Heart left ventricle (tissue), 16 donors: ENCODE data around the gene BMP5. TPM values are rescaled to one million over a fixed set of nuclear protein-coding genes. Genes with fewer than 3 reads are reported as not detected.
A peak's percentile ranks its signal among the peaks of the same experiment; 100 is the strongest.

Experiments used
- ATAC-seq, 4 donors: fragments of 200-7000 bp; cut with Tn5 transposase; one replicate each; pipeline ENCODE4 v1.9.1; 2020 to 2022; ENCODE audit warnings: moderate library complexity in 4 of 4, mild to moderate bottlenecking in 3 of 4, moderate number of reproducible peaks in 1 of 4
- DNase-seq, 5 donors: peaks; one replicate each; pipeline ENCODE4 v3.0.0-alpha.2; 2020
- H3K27ac ChIP-seq, 12 donors: fragments of 200-600 bp; sonication (generic) in 4 of 12; one replicate each; pipeline versions ENCODE4 v1.5.0 to v1.8.0; 2016 to 2022; ENCODE audit warnings: mild to moderate bottlenecking in 2 of 12
- H3K27me3 ChIP-seq, 9 donors: fragments of 200-600 bp; sonication (generic) in 2 of 9; one replicate each; pipeline versions ENCODE4 v1.5.1 to v1.8.0; 2016 to 2022; ENCODE audit warnings: mild to moderate bottlenecking in 3 of 9
- H3K36me3 ChIP-seq, 9 donors: fragments of 200-600 bp; sonication (generic) in 2 of 9; one replicate each; pipeline versions ENCODE4 v1.5.0 to v1.8.0; 2018 to 2022; ENCODE audit warnings: mild to moderate bottlenecking in 2 of 9
- H3K4me1 ChIP-seq, 12 donors: fragments of 200-600 bp; sonication (generic) in 4 of 12; one replicate each; pipeline versions ENCODE4 v1.5.0 to v1.8.0; 2016 to 2022; ENCODE audit warnings: mild to moderate bottlenecking in 3 of 12
- H3K4me3 ChIP-seq, 12 donors: fragments of 200-600 bp; sonication (generic) in 4 of 12; one replicate each; pipeline versions ENCODE4 v1.5.0 to v1.8.0; 2017 to 2022; ENCODE audit warnings: mild to moderate bottlenecking in 9 of 12, moderate library complexity in 4 of 12
- H3K9me3 ChIP-seq, 12 donors: fragments of 200-600 bp; sonication (generic) in 4 of 12; one replicate each; pipeline versions ENCODE4 v1.5.0 to v1.8.0; 2016 to 2022; ENCODE audit warnings: mild to moderate bottlenecking in 1 of 12
- POLR2A ChIP-seq, 2 donors: fragments of 450-650 bp; IDR thresholded peaks; one replicate each; pipeline ENCODE4 v1.6.1; 2017; ENCODE audit warnings: antibody characterized with exemption in 2 of 2, mild to moderate bottlenecking in 2 of 2, moderate library complexity in 2 of 2
- WGBS, 4 donors: extraction: QIAGEN DNeasy Blood & Tissue Kit in 2 of 4; methylation state at CpG; one replicate each; pipeline versions ENCODE4 v1.1.5 to v1.1.7; 2013 to 2018; 5-methylcytosine and 5-hydroxymethylcytosine counted together
- intact Hi-C, 10 donors: fragments of 100-400 bp; cut with DNase I; formaldehyde crosslinking; loops; one replicate each; pipeline versions ENCODE4 v1.11.1 to v1.14.2; 2022
- polyA plus RNA-seq, 2 donors: library from polyadenylated mRNA; stranded (reverse); fragments of 200-250 nt; gene quantifications; one replicate each; pipeline ENCODE4 v1.2.3, GENCODE V29; 2013
- total RNA-seq, 9 donors: library from RNA; depleted of rRNA in 2 of 9; stranded (reverse); fragments of >200 nt in 2 of 9; fragmentation: NEBNext Ultra II Directional in 3 of 9; extraction: Animal tissue kit (Norgen Biotek cat#: 25700) in 3 of 9; gene quantifications; one replicate each; pipeline versions ENCODE4 v1.1.0 to v1.2.4, GENCODE V29; 2016 to 2023
- TF ChIP-seq, protein P1 (sequence below), 12 donors: fragments of 200-600 bp; sonication (generic) in 4 of 12; IDR thresholded peaks; one replicate each; pipeline versions ENCODE4 v1.5.0 to v1.8.0; 2018 to 2022; ENCODE audit warnings: antibody characterized with exemption in 12 of 12, mild to moderate bottlenecking in 5 of 12
- donor health status: ischemic (EF 13 %, LVEDD 7.1; RV severe dilation, severe dysfunction).
- donor health status: healthy with polysubstance abuse.
- donor health status: DM: no; HTN: yes; CAD: no.
- donor health status: DM: no; HTN: no; CAD: no.
- donor health status: ischemic (EF 25% LVEDD 6.9; RV normal size, moderate dysfunction).
- donor health status: ischemic (EF 25% LVEDD 5.7; RV mildly dilated, moderate dysfunction).
- donor health status: healthy.
- donor health status: DM: yes; HTN: yes; CAD: no.
- donor health status: ischemic (EF 35%, LVEDD 5.7; RV mildly dilated, moderate dysfunction).
- donor health status: nonischemic (EF 11% LVEDD 7.7; RV severe dilation, severe dysfunction).
- donor health status: DM: yes; HTN: yes; CAD: no.
- donor health status: PGD.
- donor health status: ischemic (EF 29% LVEDD 5.4; RV normal size, mild dysfunction).
- donor health status: nonischemic (EF 23%, LVEDD 6.1; RV moderate dilation, normal function).

The BMP5 gene
- total and polyA plus RNA-seq, 11 donors = 0.86 to 5.8 (median 2.2) TPM

DNA sequence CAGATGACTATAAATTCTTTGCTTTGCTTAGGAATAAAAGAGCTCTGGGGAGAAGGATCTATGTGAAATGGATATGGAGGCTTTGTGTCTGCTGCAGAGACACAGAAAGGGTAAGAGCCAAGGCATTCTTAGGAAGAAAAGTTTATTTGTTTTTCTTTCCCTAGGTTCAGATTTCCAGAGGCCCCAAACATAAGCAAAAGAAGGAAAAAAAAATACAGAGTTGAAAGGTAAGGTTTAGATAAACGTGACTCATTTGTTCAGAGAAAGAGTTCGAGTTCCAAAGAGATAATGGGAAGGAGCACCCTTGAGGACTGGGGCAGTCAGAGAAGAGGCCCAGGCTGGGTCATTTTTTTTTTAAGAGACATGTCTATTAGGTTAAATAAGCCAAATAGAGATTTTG, 27.4 kb upstream of the BMP5 start:
- intact Hi-C loops = no loop called here
- 29 to 50% (median 40%) methylated on average over 2 of the region's 2 CpGs for WGBS, 4 donors

DNA sequence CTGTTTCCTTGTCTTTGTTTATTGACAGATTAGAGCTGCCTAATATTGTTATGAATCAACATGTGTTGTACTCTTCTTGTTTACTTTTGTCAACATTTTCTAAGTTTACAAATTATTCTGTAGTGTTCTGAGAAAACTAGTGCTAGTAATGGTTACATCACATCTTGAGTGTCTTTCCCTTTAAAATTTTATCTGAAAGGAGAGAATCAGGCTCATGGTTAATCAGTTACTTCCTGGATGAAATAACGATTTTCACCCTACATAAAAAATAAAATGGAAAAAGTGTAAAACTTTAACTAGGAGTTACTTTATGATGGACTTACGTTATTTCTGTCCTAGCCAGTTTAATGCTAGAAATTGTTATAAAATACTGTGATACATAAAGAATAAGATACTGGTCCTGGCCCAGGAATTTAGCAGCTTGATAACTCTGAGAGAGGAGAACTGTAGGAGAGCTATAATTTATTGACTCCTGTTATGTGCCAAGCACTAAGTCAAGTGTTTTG, 26.4 kb upstream of the BMP5 start:
- H3K27ac ChIP-seq = no peak overlapping the region
- intact Hi-C loops = no loop called here
- no peak for TF ChIP-seq POLR2A (IDR thresholded peaks at IDR 0.05)
- TF ChIP-seq, protein P1, sequence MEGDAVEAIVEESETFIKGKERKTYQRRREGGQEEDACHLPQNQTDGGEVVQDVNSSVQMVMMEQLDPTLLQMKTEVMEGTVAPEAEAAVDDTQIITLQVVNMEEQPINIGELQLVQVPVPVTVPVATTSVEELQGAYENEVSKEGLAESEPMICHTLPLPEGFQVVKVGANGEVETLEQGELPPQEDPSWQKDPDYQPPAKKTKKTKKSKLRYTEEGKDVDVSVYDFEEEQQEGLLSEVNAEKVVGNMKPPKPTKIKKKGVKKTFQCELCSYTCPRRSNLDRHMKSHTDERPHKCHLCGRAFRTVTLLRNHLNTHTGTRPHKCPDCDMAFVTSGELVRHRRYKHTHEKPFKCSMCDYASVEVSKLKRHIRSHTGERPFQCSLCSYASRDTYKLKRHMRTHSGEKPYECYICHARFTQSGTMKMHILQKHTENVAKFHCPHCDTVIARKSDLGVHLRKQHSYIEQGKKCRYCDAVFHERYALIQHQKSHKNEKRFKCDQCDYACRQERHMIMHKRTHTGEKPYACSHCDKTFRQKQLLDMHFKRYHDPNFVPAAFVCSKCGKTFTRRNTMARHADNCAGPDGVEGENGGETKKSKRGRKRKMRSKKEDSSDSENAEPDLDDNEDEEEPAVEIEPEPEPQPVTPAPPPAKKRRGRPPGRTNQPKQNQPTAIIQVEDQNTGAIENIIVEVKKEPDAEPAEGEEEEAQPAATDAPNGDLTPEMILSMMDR (IDR thresholded peaks at IDR 0.05) = no peak
- ATAC-seq (no peak), DNase-seq (no peak)
- H3K9me3 ChIP-seq = no peaks in the 10 kb centered on the region
- no peaks in the 10 kb centered on the region for H3K36me3 ChIP-seq
- H3K4me1 ChIP-seq = no peaks in the 10 kb centered on the region
- no peaks in the 10 kb centered on the region for H3K27me3 ChIP-seq
- H3K4me3 ChIP-seq = no peak overlapping the region
- 54 to 70% (median 60%) methylated on average over 2 of the region's 2 CpGs for WGBS, 4 donors

More for the DNA sequence above, 27.4 kb upstream of the BMP5 start:
- ATAC-seq (no peak), DNase-seq (no peak)
- no peaks in the 10 kb centered on the region for H3K27me3 ChIP-seq
- no peaks in the 10 kb centered on the region for H3K36me3 ChIP-seq
- H3K4me3 ChIP-seq = no peak overlapping the region
- no peak overlapping the region for H3K27ac ChIP-seq
- no peaks in the 10 kb centered on the region for H3K9me3 ChIP-seq
- H3K4me1 ChIP-seq = no peaks in the 10 kb centered on the region
- TF ChIP-seq POLR2A (IDR thresholded peaks at IDR 0.05) = no peak
- TF ChIP-seq, protein P1 (IDR thresholded peaks at IDR 0.05) = no peak

DNA sequence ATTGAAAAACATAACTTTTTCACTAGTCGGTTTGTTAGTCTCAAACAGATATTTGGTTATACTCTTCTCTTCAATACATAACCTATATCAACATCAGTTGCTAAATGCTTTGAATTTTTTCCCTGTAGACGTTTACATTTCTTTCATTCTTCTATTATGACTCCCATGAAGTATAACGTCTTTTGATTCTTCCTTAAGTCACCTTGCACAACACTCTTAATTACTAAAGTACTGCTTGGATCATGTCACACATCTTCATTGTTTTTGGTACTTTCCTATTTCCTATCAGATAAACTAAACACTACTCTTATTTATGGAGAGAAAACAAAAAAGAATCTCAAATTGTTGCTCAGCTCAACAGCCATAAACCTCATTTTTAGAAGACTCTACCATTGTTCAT, 23.0 kb upstream of the BMP5 start:
- no peaks in the 10 kb centered on the region for H3K4me1 ChIP-seq
- DNase-seq = no peak
- intact Hi-C loops = loop anchor here in 1 of 10 donors (10.0 kb wide), 1 partner anchor 46 kb away; no protein-coding TSS in a partner anchor
- H3K27ac ChIP-seq = no peak overlapping the region
- 64 to 82% (median 72%) methylated on average over 3 of the region's 3 CpGs for WGBS, 4 donors
- ATAC-seq = no peak
- no peak overlapping the region for H3K4me3 ChIP-seq
- no peak for TF ChIP-seq POLR2A (IDR thresholded peaks at IDR 0.05)
- TF ChIP-seq, protein P1 (IDR thresholded peaks at IDR 0.05) = no peak
- H3K36me3 ChIP-seq = no peaks in the 10 kb centered on the region
- H3K27me3 ChIP-seq = no peaks in the 10 kb centered on the region
- H3K9me3 ChIP-seq = no peaks in the 10 kb centered on the region

DNA sequence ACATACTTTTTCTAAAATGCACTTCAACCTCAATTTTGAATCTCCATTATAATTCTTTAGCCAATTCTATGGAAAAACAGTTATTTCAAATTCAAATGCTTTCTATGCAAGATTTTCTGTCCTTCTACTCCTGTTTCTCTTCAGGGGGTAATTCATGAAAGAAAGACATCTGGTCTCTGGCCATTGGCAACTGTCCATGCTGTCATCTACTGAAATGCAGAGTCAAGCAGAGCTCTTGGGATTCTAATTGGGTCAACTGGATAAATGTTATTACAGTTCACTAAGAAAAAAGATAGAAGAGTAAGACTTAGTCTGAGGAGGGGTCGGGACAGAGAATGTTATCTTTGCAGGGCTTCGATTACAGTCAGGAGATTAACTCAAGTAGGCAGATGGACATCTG, 22.0 kb upstream of the BMP5 start:
- no peaks in the 10 kb centered on the region for H3K27me3 ChIP-seq
- TF ChIP-seq, protein P1 (IDR thresholded peaks at IDR 0.05) = no peak
- no peak for TF ChIP-seq POLR2A (IDR thresholded peaks at IDR 0.05)
- no peak for ATAC-seq

More for the DNA sequence above, 22.0 kb upstream of the BMP5 start:
- H3K9me3 ChIP-seq = no peaks in the 10 kb centered on the region
- 23 to 29% (median 25%) methylated on average over 2 of the region's 2 CpGs for whole genome bisulfite sequencing, 4 donors
- no peak overlapping the region for H3K4me3 ChIP-seq
- intact Hi-C loops = loop anchor here in 1 of 10 donors (10.0 kb wide), 1 partner anchor 47 kb away; no protein-coding TSS in a partner anchor
- DNase-seq = peak in 2 of 5 donors; percentile 36 to 48
- no peaks in the 10 kb centered on the region for H3K4me1 ChIP-seq
- H3K27ac ChIP-seq = no peak overlapping the region
- H3K36me3 ChIP-seq = no peaks in the 10 kb centered on the region
